ENCODE data around the gene CDH4.

Gene CDH4

GRCh38 chr20:61281286-61281795 is 29.3 kb downstream of the CDH4 start:
- DNase-seq (ENCODE audit: low read depth): no peak

- no peak for DNase-seq (ENCODE audit: low read depth)
Observed at GRCh38 chr20:61284752-61285151, 32.7 kb downstream of the CDH4 start.

GRCh38 chr20:61285152-61285645 is 33.1 kb downstream of the CDH4 start:
- DNase-seq (ENCODE audit: low read depth): no peak

- DNase-seq (ENCODE audit: low read depth): no peak
Observed at GRCh38 chr20:61285691-61286090, 33.6 kb downstream of the CDH4 start.

GRCh38 chr20:61287583-61288275 is 35.7 kb downstream of the CDH4 start:
- DNase-seq (ENCODE audit: low read depth): no peak

GRCh38 chr20:61288331-61288784 is 36.3 kb downstream of the CDH4 start:
- no peak for DNase-seq (ENCODE audit: low read depth)

- no peak for DNase-seq (ENCODE audit: low read depth)
Observed at GRCh38 chr20:61289166-61289565, 37.1 kb downstream of the CDH4 start.

GRCh38 chr20:61290721-61291120 is 38.7 kb downstream of the CDH4 start:
- DNase-seq (ENCODE audit: low read depth): no peak

GRCh38 chr20:61291166-61291829 is 39.2 kb downstream of the CDH4 start:
- DNase-seq (ENCODE audit: low read depth): no peak

- DNase-seq (ENCODE audit: low read depth): no peak
Observed at GRCh38 chr20:61292391-61292790, 40.3 kb downstream of the CDH4 start.

- no peak for DNase-seq (ENCODE audit: low read depth)
Observed at GRCh38 chr20:61292821-61293612, 41.0 kb downstream of the CDH4 start.

- DNase-seq (ENCODE audit: low read depth): no peak
Observed at GRCh38 chr20:61293951-61294350, 41.9 kb downstream of the CDH4 start.

- DNase-seq (ENCODE audit: low read depth): no peak
Observed at GRCh38 chr20:61295249-61295648, 43.2 kb downstream of the CDH4 start.

- DNase-seq (ENCODE audit: low read depth): no peak
Observed at GRCh38 chr20:61295682-61296628, 43.9 kb downstream of the CDH4 start.

- DNase-seq (ENCODE audit: low read depth): no peak
Observed at GRCh38 chr20:61296629-61297019, 44.6 kb downstream of the CDH4 start.

GRCh38 chr20:61297491-61297890 is 45.4 kb downstream of the CDH4 start:
- DNase-seq (ENCODE audit: low read depth): no peak

GRCh38 chr20:61297986-61298385 is 45.9 kb downstream of the CDH4 start:
- peak; percentile 34 for DNase-seq (ENCODE audit: low read depth)

- no peak for DNase-seq (ENCODE audit: low read depth)
Observed at GRCh38 chr20:61298661-61299060, 46.6 kb downstream of the CDH4 start.

- no peak for DNase-seq (ENCODE audit: low read depth)
Observed at GRCh38 chr20:61299104-61299503, 47.0 kb downstream of the CDH4 start.

GRCh38 chr20:61299618-61300017 is 47.6 kb downstream of the CDH4 start:
- DNase-seq (ENCODE audit: low read depth): no peak

- DNase-seq (ENCODE audit: low read depth): no peak
Observed at GRCh38 chr20:61300293-61300692, 48.2 kb downstream of the CDH4 start.

All from fibroblast of the conjunctiva (primary cell).